ENCODE results near the gene UBN2. TPM values are rescaled to one million over a fixed set of nuclear protein-coding genes. Genes with fewer than 3 reads are reported as not detected.

The UBN2 gene
- total RNA-seq = 12.5 TPM

DNA sequence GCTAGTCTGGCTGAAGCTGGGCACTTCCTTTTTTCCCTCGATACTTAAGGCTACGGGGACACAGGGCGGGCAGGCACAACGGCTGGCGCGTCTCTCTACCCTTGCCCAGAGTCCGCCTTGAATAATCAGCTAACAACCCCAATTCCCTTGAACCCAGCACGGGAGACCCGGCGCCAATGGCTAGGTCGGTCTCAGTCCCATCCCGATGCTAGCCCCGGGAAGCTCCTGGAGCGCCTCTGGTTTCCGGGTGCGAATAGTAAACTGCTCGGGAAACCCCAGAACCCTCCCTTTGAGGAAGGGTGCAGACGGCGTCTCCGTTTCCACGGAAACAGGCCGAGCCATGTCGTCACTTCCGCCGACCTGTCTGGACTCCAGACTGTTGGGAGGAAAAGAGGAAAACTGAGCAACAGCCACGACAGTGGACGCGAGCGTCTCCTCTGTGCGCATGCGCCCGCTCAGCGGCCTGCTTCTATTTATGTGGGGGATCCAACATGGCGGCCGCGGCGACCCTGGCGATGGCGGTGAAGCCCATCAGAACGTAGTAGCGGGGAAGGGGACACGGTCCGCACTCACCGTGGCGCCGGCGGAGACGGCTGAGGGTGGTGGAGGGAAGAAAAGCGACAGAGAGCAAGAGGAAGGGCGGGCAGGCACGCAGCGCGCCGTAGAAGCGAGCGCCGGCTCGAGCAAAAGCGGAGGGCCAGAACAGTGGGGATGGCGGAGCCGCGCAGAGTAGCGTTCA is at the start of gene UBN2:
Gene UBN2 (plus strand): TSS at position 464 of the 739 bp plus-strand sequence. CDS start 248 bp downstream, at position 712.
- TF ChIP-seq POLR2A (IDR thresholded peaks at IDR 0.05) = peak in 1 of 2 donors; percentile 44
- TF ChIP-seq, protein P1, sequence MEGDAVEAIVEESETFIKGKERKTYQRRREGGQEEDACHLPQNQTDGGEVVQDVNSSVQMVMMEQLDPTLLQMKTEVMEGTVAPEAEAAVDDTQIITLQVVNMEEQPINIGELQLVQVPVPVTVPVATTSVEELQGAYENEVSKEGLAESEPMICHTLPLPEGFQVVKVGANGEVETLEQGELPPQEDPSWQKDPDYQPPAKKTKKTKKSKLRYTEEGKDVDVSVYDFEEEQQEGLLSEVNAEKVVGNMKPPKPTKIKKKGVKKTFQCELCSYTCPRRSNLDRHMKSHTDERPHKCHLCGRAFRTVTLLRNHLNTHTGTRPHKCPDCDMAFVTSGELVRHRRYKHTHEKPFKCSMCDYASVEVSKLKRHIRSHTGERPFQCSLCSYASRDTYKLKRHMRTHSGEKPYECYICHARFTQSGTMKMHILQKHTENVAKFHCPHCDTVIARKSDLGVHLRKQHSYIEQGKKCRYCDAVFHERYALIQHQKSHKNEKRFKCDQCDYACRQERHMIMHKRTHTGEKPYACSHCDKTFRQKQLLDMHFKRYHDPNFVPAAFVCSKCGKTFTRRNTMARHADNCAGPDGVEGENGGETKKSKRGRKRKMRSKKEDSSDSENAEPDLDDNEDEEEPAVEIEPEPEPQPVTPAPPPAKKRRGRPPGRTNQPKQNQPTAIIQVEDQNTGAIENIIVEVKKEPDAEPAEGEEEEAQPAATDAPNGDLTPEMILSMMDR (IDR thresholded peaks at IDR 0.05) = peak in 1 of 3 experiments; percentile 15
- TF ChIP-seq POLR2AphosphoS5 (IDR thresholded peaks at IDR 0.05; ENCODE audit: insufficient read depth in 1 of 2, low read depth in 1 of 2) = peak; percentile 93 to 98
- no peaks in the 10 kb centered on the region for H3K36me3 ChIP-seq
- peak; percentile 97 to 98 for DNase-seq (ENCODE audit: extremely low spot score in 2 of 2)
- intact Hi-C loops (cut with DNase I) = no loop called here
- no peaks in the 10 kb centered on the region for H3K27me3 ChIP-seq
- H3K4me1 ChIP-seq = peaks cover 33% of the 10 kb centered on the region
- peak within 1 kb of the TSS; percentile 98 to 99 for H3K4me3 ChIP-seq
- H3K27ac ChIP-seq = peak within 1 kb of the TSS; percentile 95
- no peaks in the 10 kb centered on the region for H3K9me3 ChIP-seq

DNA sequence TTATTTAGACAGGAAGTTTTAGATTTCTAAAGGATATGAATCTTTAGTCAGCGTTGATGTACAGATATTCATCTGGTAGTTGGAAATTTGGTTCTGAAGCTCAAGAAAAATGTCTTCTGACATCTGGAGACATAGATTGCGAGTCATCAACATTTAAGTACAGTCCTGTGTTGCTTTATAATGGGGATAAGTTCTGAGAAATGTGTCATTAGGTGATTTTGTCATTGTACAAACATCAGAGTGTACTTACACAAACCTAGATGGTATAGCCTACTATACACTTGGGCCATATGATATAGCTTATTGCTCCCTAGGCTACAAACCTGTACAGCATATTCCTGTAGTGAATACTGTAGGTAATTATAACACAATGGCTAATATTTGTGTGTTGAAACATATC is 49.6 kb upstream of the UBN2 start:
- Histone ChIP-seq H3K27ac (no peak overlapping the region), H3K4me1 (no peaks in the 10 kb centered on the region), H3K27me3 (no peaks in the 10 kb centered on the region), H3K4me3 (no peak overlapping the region), H3K36me3 (peaks cover 0 to 29% of the 10 kb centered on the region in 2 donors), H3K9me3 (no peaks in the 10 kb centered on the region)
- no peak for DNase-seq (ENCODE audit: extremely low spot score in 2 of 2)
- intact Hi-C loops (cut with DNase I) = no loop called here
- TF ChIP-seq, protein P1 (IDR thresholded peaks at IDR 0.05) = no peak
- no peak for TF ChIP-seq POLR2AphosphoS5 (IDR thresholded peaks at IDR 0.05; ENCODE audit: insufficient read depth in 1 of 2, low read depth in 1 of 2)
- no peak for TF ChIP-seq POLR2A (IDR thresholded peaks at IDR 0.05)

DNA sequence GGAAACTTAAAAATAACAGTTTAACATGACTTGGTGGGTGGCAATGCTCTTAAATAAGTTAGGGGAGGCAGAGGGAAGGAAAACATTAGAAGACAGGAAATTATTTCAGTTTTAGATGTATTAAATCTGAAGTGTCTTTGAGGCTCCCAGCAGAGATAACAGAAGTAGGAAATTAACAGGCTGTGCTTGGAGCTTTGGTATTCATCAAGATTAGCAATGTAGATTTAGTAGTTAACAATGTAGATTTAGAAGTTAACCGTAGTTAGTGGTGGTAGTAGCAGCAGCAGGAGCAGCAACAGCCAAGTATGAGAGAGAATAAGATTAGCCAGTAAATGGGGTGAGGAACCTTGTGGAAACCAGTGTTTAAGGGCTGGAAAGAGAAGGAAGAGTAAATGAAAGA is 48.7 kb upstream of the UBN2 start:
- Histone ChIP-seq H3K4me3 (no peak overlapping the region), H3K27ac (no peak overlapping the region), H3K4me1 (no peaks in the 10 kb centered on the region), H3K36me3 (peaks cover 0 to 29% of the 10 kb centered on the region in 2 donors), H3K9me3 (no peaks in the 10 kb centered on the region), H3K27me3 (no peaks in the 10 kb centered on the region)
- no peak for DNase-seq (ENCODE audit: extremely low spot score in 2 of 2)
- TF ChIP-seq, protein P1 (IDR thresholded peaks at IDR 0.05) = no peak
- TF ChIP-seq POLR2AphosphoS5 (IDR thresholded peaks at IDR 0.05; ENCODE audit: insufficient read depth in 1 of 2, low read depth in 1 of 2) (no peak), POLR2A (IDR thresholded peaks at IDR 0.05) (no peak)
- intact Hi-C loops (cut with DNase I) = no loop called here

DNA sequence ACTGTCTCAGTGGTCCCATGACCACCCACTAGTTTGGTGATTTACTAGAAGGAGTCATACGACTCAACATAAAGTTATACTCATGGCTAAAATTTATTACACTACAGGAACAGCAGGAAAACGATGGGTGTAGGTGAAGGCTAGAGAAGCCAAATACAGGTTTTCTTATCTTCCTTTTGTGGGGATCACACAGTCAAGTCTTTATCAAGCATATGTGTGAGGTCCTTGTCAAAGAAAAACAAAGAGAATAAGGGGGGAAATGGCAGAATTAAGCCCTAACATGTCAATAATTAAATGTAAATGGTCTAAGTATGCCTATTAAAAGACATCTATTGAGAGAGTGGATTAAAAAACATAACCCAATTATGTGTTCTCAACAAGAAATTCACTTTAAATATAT is 47.8 kb upstream of the UBN2 start:
- Histone ChIP-seq H3K9me3 (no peaks in the 10 kb centered on the region), H3K4me1 (no peaks in the 10 kb centered on the region), H3K27me3 (no peaks in the 10 kb centered on the region), H3K27ac (no peak overlapping the region), H3K4me3 (no peak overlapping the region), H3K36me3 (peaks cover 0 to 29% of the 10 kb centered on the region in 2 donors)
- intact Hi-C loops (cut with DNase I) = no loop called here
- no peak for DNase-seq (ENCODE audit: extremely low spot score in 2 of 2)
- TF ChIP-seq, protein P1 (IDR thresholded peaks at IDR 0.05) = no peak
- no peak for TF ChIP-seq POLR2A (IDR thresholded peaks at IDR 0.05)
- TF ChIP-seq POLR2AphosphoS5 (IDR thresholded peaks at IDR 0.05; ENCODE audit: insufficient read depth in 1 of 2, low read depth in 1 of 2) = no peak

DNA sequence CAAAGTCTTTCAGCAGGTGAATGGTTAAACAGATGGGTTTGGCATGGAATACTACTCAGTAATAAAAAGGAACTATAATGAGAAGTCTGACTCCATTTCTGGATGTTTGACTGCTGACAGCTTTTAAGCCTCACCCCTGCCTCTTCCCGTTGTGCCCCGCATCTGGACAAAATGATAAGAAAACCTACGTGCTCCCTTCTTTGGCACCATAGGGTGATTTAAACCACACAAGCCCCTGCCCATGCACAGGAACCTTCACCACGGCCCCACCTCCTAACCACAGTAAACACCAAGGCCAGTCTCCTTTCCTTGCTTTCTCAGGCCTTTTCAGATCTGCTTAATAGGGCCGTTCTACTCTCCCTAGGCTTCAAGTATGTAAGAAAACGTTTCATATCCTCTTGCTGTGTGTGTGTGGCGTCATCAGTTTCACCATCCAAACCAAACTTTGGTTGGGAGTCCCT is 47.1 kb upstream of the UBN2 start:
- no peak for DNase-seq (ENCODE audit: extremely low spot score in 2 of 2)
- Histone ChIP-seq H3K4me1 (no peaks in the 10 kb centered on the region), H3K27me3 (no peaks in the 10 kb centered on the region), H3K27ac (no peak overlapping the region), H3K36me3 (peaks cover 0 to 23% of the 10 kb centered on the region in 2 donors), H3K9me3 (no peaks in the 10 kb centered on the region), H3K4me3 (no peak overlapping the region)
- intact Hi-C loops (cut with DNase I) = no loop called here
- TF ChIP-seq POLR2AphosphoS5 (IDR thresholded peaks at IDR 0.05; ENCODE audit: insufficient read depth in 1 of 2, low read depth in 1 of 2) = no peak
- TF ChIP-seq POLR2A (IDR thresholded peaks at IDR 0.05) = no peak
- TF ChIP-seq, protein P1 (IDR thresholded peaks at IDR 0.05) = no peak

Data from vagina (tissue), 2 donors.